ENCODE results near the gene CNKSR3.
"Not testable (repeated sequence)": the region's sequence is repeated elsewhere in the genome, so short reads cannot be mapped to it uniquely, and the experiment has no call there.

Gene CNKSR3

GRCh38 chr6:154510144-154510905 lies at the start of gene CNKSR3:
Gene CNKSR3 (minus strand): TSS chr6:154510685. CDS start chr6:154510114, 571 bp downstream.
- DNase-seq, result peak; percentile 70

- no peak for DNase-seq
These were observed 48.5 kb upstream of the CNKSR3 start for GRCh38 chr6:154558984-154559383.

GRCh38 chr6:154558513-154558912 lies 48.0 kb upstream of the CNKSR3 start:
- no peak for DNase-seq

GRCh38 chr6:154555073-154555677 lies 44.7 kb upstream of the CNKSR3 start:
- no peak for DNase-seq

GRCh38 chr6:154554491-154554890 lies 44.0 kb upstream of the CNKSR3 start:
- no peak for DNase-seq

- no peak for DNase-seq
These were observed 40.3 kb upstream of the CNKSR3 start for GRCh38 chr6:154550779-154551178.

GRCh38 chr6:154549179-154549578 lies 38.7 kb upstream of the CNKSR3 start:
- DNase-seq, result no peak

- no peak for DNase-seq
These were observed 37.8 kb upstream of the CNKSR3 start for GRCh38 chr6:154548130-154548830.

- DNase-seq, result no peak
These were observed 33.1 kb upstream of the CNKSR3 start for GRCh38 chr6:154543628-154544027.

- no peak for DNase-seq
These were observed 32.3 kb upstream of the CNKSR3 start for GRCh38 chr6:154542747-154543146.

GRCh38 chr6:154541837-154542236 lies 31.4 kb upstream of the CNKSR3 start:
- not testable (repeated sequence) for DNase-seq

GRCh38 chr6:154539593-154540269 lies 29.2 kb upstream of the CNKSR3 start:
- DNase-seq, result no peak

GRCh38 chr6:154538640-154539191 lies 28.2 kb upstream of the CNKSR3 start:
- DNase-seq, result no peak

- no peak for DNase-seq
These were observed 27.2 kb upstream of the CNKSR3 start for GRCh38 chr6:154537511-154538325.

GRCh38 chr6:154536999-154537398 lies 26.5 kb upstream of the CNKSR3 start:
- no peak for DNase-seq

- DNase-seq, result no peak
These were observed 25.8 kb upstream of the CNKSR3 start for GRCh38 chr6:154536255-154536654.

GRCh38 chr6:154535851-154536250 lies 25.4 kb upstream of the CNKSR3 start:
- DNase-seq, result no peak

GRCh38 chr6:154535147-154535546 lies 24.7 kb upstream of the CNKSR3 start:
- DNase-seq, result no peak

- no peak for DNase-seq
These were observed 24.0 kb upstream of the CNKSR3 start for GRCh38 chr6:154534531-154534930.

GRCh38 chr6:154532426-154532825 lies 21.9 kb upstream of the CNKSR3 start:
- DNase-seq, result no peak

GRCh38 chr6:154529957-154530356 lies 19.5 kb upstream of the CNKSR3 start:
- no peak for DNase-seq

GRCh38 chr6:154528310-154528915 lies 17.9 kb upstream of the CNKSR3 start:
- DNase-seq, result no peak
